B cell (primary cell): ENCODE data around the gene ARL3. TPM values are rescaled to one million over a fixed set of nuclear protein-coding genes. Genes with fewer than 3 reads are reported as not detected.

Experiments used
- ATAC-seq: fragments of 200-7000 bp; cut with Tn5 transposase; one replicate; pipeline ENCODE4 v1.10.0; 2021; ENCODE audit warnings: low read depth, mild to moderate bottlenecking, moderate number of reproducible peaks, moderate library complexity
- CTCF ChIA-PET: fragments of 350-600 bp; sonication (Branson Sonifier 250); formaldehyde crosslinking; loops from one replicate; lab custom pipeline; 2021; ENCODE audit warnings: antibody characterized with exemption, inconsistent platforms; lab: Charles Lee
- POLR2A ChIA-PET: fragments of 350-600 bp; sonication (Branson Sonifier 250); formaldehyde crosslinking; loops from one replicate; lab custom pipeline; 2021; ENCODE audit warnings: antibody characterized with exemption; lab: Charles Lee
- DNase-seq: peaks from one replicate; pipeline ENCODE4 v3.0.0; 2013
- H2AFZ ChIP-seq: 2 replicates; pipeline ENCODE4 v1.6.1; 2012; ENCODE audit warnings: mild to moderate bottlenecking, low read depth, low read length; ENCODE audit not compliant: insufficient read depth, poor library complexity, severe bottlenecking
- H3K27ac ChIP-seq, 2 donors: 1 replicate in 1 of 2; 2 replicates in 1 of 2; pipeline ENCODE4 v1.5.1; 2012 to 2013; ENCODE audit warnings: low read length in 2 of 2, mild to moderate bottlenecking in 2 of 2, moderate library complexity in 1 of 2
- H3K27me3 ChIP-seq, 4 experiments: fragments of 200-600 bp in 1 of 4; sonication (generic) in 1 of 4; replicated peaks in 1 of 4; 1 replicate in 2 of 4; 2 replicates in 2 of 4; pipeline versions ENCODE4 v1.6.1 to v1.7.0; 2013 to 2016; ENCODE audit warnings: low read length in 3 of 4, mild to moderate bottlenecking in 2 of 4, mixed read lengths in 1 of 4, moderate library complexity in 1 of 4; ENCODE audit not compliant: insufficient read depth in 4 of 4, control insufficient read depth in 3 of 4; ENCODE audit errors: control extremely low read depth in 1 of 4
- H3K36me3 ChIP-seq, 2 experiments: replicated peaks in 1 of 2; 1 replicate in 1 of 2; 2 replicates in 1 of 2; pipeline versions ENCODE4 v1.6.1 to v1.7.1; 2013; ENCODE audit warnings: low read length in 1 of 2; ENCODE audit not compliant: insufficient read depth in 2 of 2, control insufficient read depth in 1 of 2; ENCODE audit errors: control extremely low read depth in 1 of 2, extremely low read depth in 1 of 2
- H3K4me1 ChIP-seq, 2 donors: fragments of 200-600 bp in 1 of 2; sonication (generic) in 1 of 2; 1 replicate in 1 of 2; 2 replicates in 1 of 2; pipeline versions ENCODE4 v1.5.1 to v1.6.1; 2013 to 2017; ENCODE audit warnings: low read length in 2 of 2; ENCODE audit not compliant: control insufficient read depth in 2 of 2, insufficient read depth in 2 of 2
- H3K4me2 ChIP-seq: replicated peaks from 2 replicates; pipeline ENCODE3; 2012; ENCODE audit warnings: mild to moderate bottlenecking, low read depth, low read length; ENCODE audit not compliant: poor library complexity, severe bottlenecking
- H3K4me3 ChIP-seq, 5 experiments: fragments of 200-600 bp in 1 of 5; sonication (generic) in 1 of 5; 1 replicate in 3 of 5; 2 replicates in 2 of 5; pipeline versions ENCODE4 v1.5.1 to v1.7.0; 2011 to 2016; ENCODE audit warnings: low read length in 4 of 5, mild to moderate bottlenecking in 4 of 5, low read depth in 2 of 5, control low read depth in 1 of 5, moderate library complexity in 1 of 5; ENCODE audit not compliant: insufficient read depth in 1 of 5; ENCODE audit errors: control extremely low read depth in 1 of 5, extremely low read depth in 1 of 5
- H3K79me2 ChIP-seq: fragments of 200-600 bp; sonication (generic); one replicate; pipeline ENCODE4 v1.6.0; 2016; ENCODE audit warnings: low read length; ENCODE audit not compliant: control insufficient read depth, insufficient read depth
- H3K9ac ChIP-seq: fragments of 200-600 bp; sonication (generic); 2 replicates; pipeline ENCODE4 v1.6.1; 2017; ENCODE audit warnings: mild to moderate bottlenecking, low read length, moderate library complexity
- H3K9me3 ChIP-seq, 3 donors: one replicate each; pipeline versions ENCODE4 v1.6.1 to v1.7.1; 2013; ENCODE audit warnings: low read length in 2 of 3; ENCODE audit not compliant: control insufficient read depth in 2 of 3, insufficient read depth in 1 of 3; ENCODE audit errors: control extremely low read depth in 1 of 3
- H4K20me1 ChIP-seq: 2 replicates; pipeline ENCODE4 v1.6.0; 2012; ENCODE audit warnings: mild to moderate bottlenecking, low read length; ENCODE audit not compliant: insufficient read depth, control insufficient read depth, poor library complexity, severe bottlenecking
- H3K27ac Mint-ChIP-seq: one replicate; pipeline ENCODE4 v1.8.0; 2021; ENCODE audit warnings: mixed read lengths
- H3K27me3 Mint-ChIP-seq: one replicate; pipeline ENCODE4 v1.8.0; 2021; ENCODE audit warnings: mixed read lengths
- H3K4me1 Mint-ChIP-seq: one replicate; pipeline ENCODE4 v1.8.0; 2021; ENCODE audit warnings: mixed read lengths
- H3K4me3 Mint-ChIP-seq: one replicate; pipeline ENCODE4 v1.8.0; 2021; ENCODE audit warnings: mixed read lengths
- H3K9me3 Mint-ChIP-seq: one replicate; pipeline ENCODE4 v1.8.0; 2022; ENCODE audit warnings: mixed read lengths; ENCODE audit not compliant: insufficient read depth
- EZH2 ChIP-seq: IDR thresholded peaks from 2 replicates; pipeline ENCODE4 v1.6.1; 2012; ENCODE audit warnings: borderline replicate concordance, low read depth, mild to moderate bottlenecking, moderate library complexity, low read length; ENCODE audit not compliant: insufficient read depth, poor library complexity, severe bottlenecking
- WGBS: methylation state at CpG from one replicate; pipeline ENCODE4 v1.1.5; 2013; ENCODE audit warnings: missing lambda C conversion rate; ENCODE audit not compliant: insufficient coverage; 5-methylcytosine and 5-hydroxymethylcytosine counted together
- intact Hi-C: fragments of 100-400 bp; cut with micrococcal nuclease; formaldehyde crosslinking; loops from one replicate; pipeline ENCODE4 v1.10.0; 2022
- polyA plus RNA-seq: library from polyadenylated mRNA; depleted of rRNA; stranded (reverse); fragments of >200 nt; gene quantifications from 2 replicates; pipeline ENCODE4 v1.2.3, GENCODE V29; 2012
- total RNA-seq, 2 donors: library from RNA; stranded (reverse); fragments of 120-200 nt in 1 of 2; gene quantifications; 1 replicate in 1 of 2; 2 replicates in 1 of 2; pipeline versions ENCODE4 v1.2.3 to v1.2.4, GENCODE V29; 2013 to 2022
- TF ChIP-seq, protein P1 (sequence below): fragments of 200-600 bp; IDR thresholded peaks from one replicate; pipeline ENCODE4 v1.8.0; 2022; ENCODE audit warnings: antibody characterized with exemption, mild to moderate bottlenecking

ARL3 gene
- total and polyA plus RNA-seq, 2 donors (not counting 1 experiment from before 2014, with no cell fraction given): 0.91 to 5.5 TPM

DNA sequence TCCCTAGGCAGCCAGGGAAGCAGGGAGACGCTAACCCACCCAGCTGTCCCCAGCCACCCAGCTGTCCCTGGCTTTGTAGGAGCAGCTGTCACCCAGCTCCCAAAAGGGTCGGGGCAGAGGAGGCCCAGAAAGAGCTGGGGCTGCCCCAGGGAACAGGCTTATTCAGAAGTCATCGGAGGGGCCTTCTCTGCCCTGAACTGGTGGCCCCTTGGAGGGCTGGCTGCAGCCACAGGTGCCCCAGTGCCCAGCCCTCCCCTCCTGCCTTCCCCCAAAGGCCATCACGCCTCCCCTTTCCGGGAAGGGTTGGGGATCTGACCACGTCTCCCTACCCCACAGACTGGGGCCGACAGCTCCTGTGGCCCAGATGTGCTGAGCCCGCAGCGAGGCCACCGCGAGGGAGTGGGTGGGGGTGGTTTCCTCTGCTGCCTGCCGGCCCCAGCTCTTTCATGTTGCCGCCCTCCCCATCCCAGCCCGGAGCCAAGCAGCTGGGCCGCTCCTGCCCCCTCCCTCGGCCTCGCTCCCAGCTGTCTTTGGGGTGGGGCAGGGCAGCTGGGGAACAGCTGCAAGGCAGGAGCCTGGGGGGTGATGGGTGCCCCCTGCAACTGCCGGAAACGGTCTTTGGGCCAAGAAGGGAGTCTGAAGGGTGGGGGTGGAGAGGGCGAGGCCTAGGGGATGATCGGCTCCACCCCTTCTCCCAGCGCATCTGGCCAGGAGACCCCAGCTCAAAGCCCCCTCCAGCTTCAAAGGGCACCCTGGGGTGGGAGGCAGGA, 53.1 kb downstream of the ARL3 start:
- Mint-ChIP-seq H3K4me1 (peaks cover 16% of the 10 kb centered on the region), H3K9me3 (no peaks in the 10 kb centered on the region), H3K4me3 (peak overlapping the region; percentile 49), H3K27me3 (no peaks in the 10 kb centered on the region), H3K27ac (peak overlapping the region; percentile 56)
- Histone ChIP-seq H3K27me3 (no peaks in the 10 kb centered on the region), H3K9me3 (no peaks in the 10 kb centered on the region), H3K4me3 (peak overlapping the region in 2 of 5 experiments; percentile 8 to 12), H3K4me2 (peak overlapping the region; percentile 67), H2AFZ (peak overlapping the region; percentile 32), H3K79me2 (no peaks in the 10 kb centered on the region), H3K4me1 (peaks cover 12 to 15% of the 10 kb centered on the region in 2 donors), H4K20me1 (peaks cover 6% of the 10 kb centered on the region), H3K9ac (peak overlapping the region; percentile 41), H3K36me3 (peaks cover 0 to 23% of the 10 kb centered on the region in 2 experiments), H3K27ac (peak overlapping the region in 1 of 2 donors; percentile 23)
- ChIA-PET CTCF (interaction anchor here (0.6 to 1.8 kb wide), 3 partner anchors 15 to 52 kb away, joined by 3 to 12 read pairs (median 3); partner anchors contain the start of gene TRIM8), POLR2A (interaction anchor here (2.0 to 3.5 kb wide), 2 partner anchors 14 to 16 kb away, joined by 10 to 31 read pairs; partner anchors contain the start of gene TRIM8)
- WGBS: 0% methylated on average over 8 of the region's 22 CpGs
- TF ChIP-seq, protein P1, sequence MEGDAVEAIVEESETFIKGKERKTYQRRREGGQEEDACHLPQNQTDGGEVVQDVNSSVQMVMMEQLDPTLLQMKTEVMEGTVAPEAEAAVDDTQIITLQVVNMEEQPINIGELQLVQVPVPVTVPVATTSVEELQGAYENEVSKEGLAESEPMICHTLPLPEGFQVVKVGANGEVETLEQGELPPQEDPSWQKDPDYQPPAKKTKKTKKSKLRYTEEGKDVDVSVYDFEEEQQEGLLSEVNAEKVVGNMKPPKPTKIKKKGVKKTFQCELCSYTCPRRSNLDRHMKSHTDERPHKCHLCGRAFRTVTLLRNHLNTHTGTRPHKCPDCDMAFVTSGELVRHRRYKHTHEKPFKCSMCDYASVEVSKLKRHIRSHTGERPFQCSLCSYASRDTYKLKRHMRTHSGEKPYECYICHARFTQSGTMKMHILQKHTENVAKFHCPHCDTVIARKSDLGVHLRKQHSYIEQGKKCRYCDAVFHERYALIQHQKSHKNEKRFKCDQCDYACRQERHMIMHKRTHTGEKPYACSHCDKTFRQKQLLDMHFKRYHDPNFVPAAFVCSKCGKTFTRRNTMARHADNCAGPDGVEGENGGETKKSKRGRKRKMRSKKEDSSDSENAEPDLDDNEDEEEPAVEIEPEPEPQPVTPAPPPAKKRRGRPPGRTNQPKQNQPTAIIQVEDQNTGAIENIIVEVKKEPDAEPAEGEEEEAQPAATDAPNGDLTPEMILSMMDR: no peak
- no peak for TF ChIP-seq EZH2
- DNase-seq (peak; percentile 43), ATAC-seq (peak; percentile 66)
- intact Hi-C loops: loop anchor here (2.0 kb wide), 1 partner anchor 14 kb away; no protein-coding TSS in a partner anchor

DNA sequence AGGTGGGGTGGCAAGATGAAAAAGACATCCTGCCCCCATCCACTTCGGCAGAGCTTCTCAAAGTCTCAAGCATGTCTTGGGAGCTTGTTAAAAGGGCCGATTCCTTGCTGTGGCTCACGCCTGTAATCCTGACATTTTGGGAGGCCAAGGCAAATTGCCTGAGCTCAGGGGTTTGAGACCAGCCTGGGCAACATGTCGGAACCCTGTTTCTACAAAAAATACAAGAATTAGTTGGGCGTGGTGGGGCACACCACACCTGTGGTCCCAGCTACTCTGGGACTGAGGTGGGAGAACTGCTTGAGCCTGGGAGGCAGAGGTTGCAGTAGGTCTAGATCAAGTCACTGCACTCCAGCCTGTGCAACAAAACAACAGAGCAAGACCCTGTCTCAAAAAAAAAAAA, 55.4 kb downstream of the ARL3 start:
- ChIA-PET CTCF (interaction anchor here (1.3 to 1.8 kb wide), 3 partner anchors 15 to 49 kb away, joined by 3 to 5 read pairs (median 4); no protein-coding TSS in a partner anchor), POLR2A (interaction anchor here (3.5 kb wide), 1 partner anchor 14 kb away, joined by 31 read pairs; the partner anchor contains the start of gene TRIM8)
- no peak overlapping the region for H3K9ac ChIP-seq
- no peak overlapping the region for H3K4me3 ChIP-seq
- Mint-ChIP-seq H3K27me3 (no peaks in the 10 kb centered on the region), H3K27ac (peak overlapping the region; percentile 50), H3K4me3 (no peak overlapping the region), H3K4me1 (peaks cover 25% of the 10 kb centered on the region), H3K9me3 (no peaks in the 10 kb centered on the region)
- H4K20me1 ChIP-seq: peaks cover 29% of the 10 kb centered on the region
- WGBS: 58% methylated on average over 4 of the region's 5 CpGs
- TF ChIP-seq EZH2: no peak
- TF ChIP-seq, protein P1: no peak
- no peak overlapping the region for H3K27ac ChIP-seq
- ATAC-seq: no peak
- no peak overlapping the region for H2AFZ ChIP-seq
- no peak overlapping the region for H3K4me2 ChIP-seq
- H3K36me3 ChIP-seq: peaks cover 1 to 44% of the 10 kb centered on the region in 2 experiments
- no peak for DNase-seq
- H3K4me1 ChIP-seq: peaks cover 12 to 17% of the 10 kb centered on the region in 2 donors
- peaks cover 15% of the 10 kb centered on the region for H3K79me2 ChIP-seq
- no peaks in the 10 kb centered on the region for H3K9me3 ChIP-seq
- intact Hi-C loops: no loop called here
- H3K27me3 ChIP-seq: no peaks in the 10 kb centered on the region
